GM19193 (cell line): Measurements from ENCODE around the gene TMCO1.

ENCODE experiments used
- POLR2A ChIP-seq: IDR thresholded peaks from 4 replicates; pipeline ENCODE4 v1.6.1; 2011; ENCODE audit not compliant: insufficient read depth, insufficient read length; ENCODE audit errors: extremely low read depth

Gene TMCO1

GRCh38 chr1:165768513-165769394 lies at the start of gene TMCO1:
TSS of gene TMCO1 (minus strand) at chr1:165768868. CDS start at chr1:165768751, 117 bp downstream.
- TF ChIP-seq POLR2A, result peak; percentile 94

GRCh38 chr1:165816826-165817497 lies 48.3 kb upstream of the TMCO1 start:
- no peak for TF ChIP-seq POLR2A

GRCh38 chr1:165816157-165816556 lies 47.5 kb upstream of the TMCO1 start:
- no peak for TF ChIP-seq POLR2A

- no peak for TF ChIP-seq POLR2A
These were observed 47.1 kb upstream of the TMCO1 start for GRCh38 chr1:165815725-165816124.

GRCh38 chr1:165807613-165808012 lies 38.9 kb upstream of the TMCO1 start:
- TF ChIP-seq POLR2A, result no peak

GRCh38 chr1:165799387-165799786 lies 30.7 kb upstream of the TMCO1 start:
- TF ChIP-seq POLR2A, result no peak

GRCh38 chr1:165795894-165796293 lies 27.2 kb upstream of the TMCO1 start:
- TF ChIP-seq POLR2A, result no peak

- no peak for TF ChIP-seq POLR2A
These were observed 25.3 kb upstream of the TMCO1 start for GRCh38 chr1:165793951-165794350.

- TF ChIP-seq POLR2A, result no peak
These were observed 19.1 kb upstream of the TMCO1 start for GRCh38 chr1:165787741-165788140.

- TF ChIP-seq POLR2A, result no peak
These were observed 4.8 kb upstream of the TMCO1 start for GRCh38 chr1:165773324-165773965.

- TF ChIP-seq POLR2A, result no peak
These were observed 4.1 kb upstream of the TMCO1 start for GRCh38 chr1:165772739-165773138.

- TF ChIP-seq POLR2A, result no peak
These were observed 4.4 kb downstream of the TMCO1 start for GRCh38 chr1:165764277-165764676.

GRCh38 chr1:165763442-165763841 lies 5.2 kb downstream of the TMCO1 start:
- no peak for TF ChIP-seq POLR2A

- TF ChIP-seq POLR2A, result no peak
These were observed 5.9 kb downstream of the TMCO1 start for GRCh38 chr1:165762725-165763124.

GRCh38 chr1:165759095-165759494 lies 9.6 kb downstream of the TMCO1 start:
- TF ChIP-seq POLR2A, result no peak
